OCI-LY3 (cell line): ENCODE measurements around the gene ATP4A.

Source experiments
- H2AFZ ChIP-seq: fragments of 200-600, 300-600 bp; shearing (Covaris generic); 2 replicates; pipeline ENCODE4 v1.6.0; 2014; ENCODE audit warnings: antibody characterized with exemption, low read depth, low read length
- H3K27ac ChIP-seq: fragments of 200-600, 300-600 bp; sonication (generic); 2 replicates; pipeline ENCODE4 v1.5.1; 2014; ENCODE audit warnings: mild to moderate bottlenecking, low read length, moderate library complexity, mixed read lengths
- H3K27me3 ChIP-seq: fragments of 200-600, 300-600 bp; sonication (generic); 2 replicates; pipeline ENCODE4 v1.6.1; 2014; ENCODE audit warnings: low read depth, low read length, mixed read lengths
- H3K36me3 ChIP-seq: fragments of 200-600, 300-600 bp; sonication (generic); replicated peaks from 2 replicates; pipeline ENCODE3; 2014; ENCODE audit warnings: low read depth, low read length, mixed read lengths
- H3K4me1 ChIP-seq: fragments of 300-600, 200-600 bp; sonication (generic); 2 replicates; pipeline ENCODE4 v1.6.1; 2014; ENCODE audit warnings: low read length, mixed read lengths
- H3K4me2 ChIP-seq: fragments of 200-600, 300-600 bp; sonication (generic); 2 replicates; pipeline ENCODE4 v1.6.1; 2014; ENCODE audit warnings: low read length, mixed read lengths
- H3K4me3 ChIP-seq: fragments of 300-600, 200-600 bp; sonication (generic); 2 replicates; pipeline ENCODE4 v1.5.1; 2014; ENCODE audit warnings: antibody characterized with exemption, mild to moderate bottlenecking, low read length, moderate library complexity
- H3K79me2 ChIP-seq: fragments of 300-600, 200-600 bp; shearing (Covaris generic); 2 replicates; pipeline ENCODE4 v1.6.1; 2014; ENCODE audit warnings: mild to moderate bottlenecking, low read length, mixed read lengths
- H3K9ac ChIP-seq: fragments of 300-600, 200-600 bp; shearing (Covaris generic); 2 replicates; pipeline ENCODE4 v1.6.0; 2014; ENCODE audit warnings: mild to moderate bottlenecking, low read length, moderate library complexity
- H3K9me3 ChIP-seq: fragments of 200-600, 300-600 bp; shearing (Covaris generic); 2 replicates; pipeline ENCODE4 v1.6.1; 2014; ENCODE audit warnings: low read length, mixed read lengths; ENCODE audit not compliant: insufficient read depth
- H4K20me1 ChIP-seq: fragments of 200-600, 300-600 bp; sonication (generic); 2 replicates; pipeline ENCODE4 v1.6.1; 2016; ENCODE audit warnings: low read length, mixed read lengths; ENCODE audit not compliant: insufficient read depth
- EZH2phosphoT487 ChIP-seq: fragments of 200-600 bp; shearing (Covaris generic); IDR thresholded peaks from 2 replicates; pipeline ENCODE4 v1.6.1; 2018; ENCODE audit warnings: antibody characterized with exemption, mixed run types, low read depth
- TF ChIP-seq, protein P1 (sequence below): fragments of 200-600, 300-600 bp; sonication (generic); IDR thresholded peaks from 2 replicates; pipeline ENCODE4 v1.5.1; 2014; ENCODE audit warnings: antibody characterized with exemption, low read length, low read depth

Gene ATP4A

DNA sequence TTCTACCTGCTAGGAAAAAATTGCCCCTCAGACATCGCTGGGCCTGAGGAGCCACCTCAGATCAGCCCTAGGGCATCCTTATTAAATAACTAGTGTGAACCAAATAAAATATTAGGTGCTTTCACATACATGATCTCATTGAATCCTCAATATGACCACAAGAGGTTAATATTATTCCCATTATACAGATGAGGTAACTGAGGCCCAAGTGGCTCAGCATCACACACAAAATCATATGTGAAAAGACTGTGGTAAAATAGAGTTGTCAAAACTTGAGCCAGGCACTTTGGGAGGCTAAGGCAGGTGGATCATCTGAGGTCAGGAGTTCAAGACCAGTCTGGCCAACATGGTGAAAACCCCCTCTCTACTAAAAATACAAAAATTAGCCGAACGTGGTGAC lies 47.1 kb downstream of the ATP4A start:
- Histone ChIP-seq H2AFZ (no peak overlapping the region), H3K27ac (no peak overlapping the region), H3K79me2 (no peaks in the 10 kb centered on the region), H4K20me1 (no peaks in the 10 kb centered on the region), H3K9ac (no peak overlapping the region), H3K4me3 (no peak overlapping the region), H3K4me2 (no peak overlapping the region), H3K36me3 (no peaks in the 10 kb centered on the region), H3K9me3 (no peaks in the 10 kb centered on the region), H3K27me3 (peaks cover 17% of the 10 kb centered on the region), H3K4me1 (no peaks in the 10 kb centered on the region)
- TF ChIP-seq, protein P1, sequence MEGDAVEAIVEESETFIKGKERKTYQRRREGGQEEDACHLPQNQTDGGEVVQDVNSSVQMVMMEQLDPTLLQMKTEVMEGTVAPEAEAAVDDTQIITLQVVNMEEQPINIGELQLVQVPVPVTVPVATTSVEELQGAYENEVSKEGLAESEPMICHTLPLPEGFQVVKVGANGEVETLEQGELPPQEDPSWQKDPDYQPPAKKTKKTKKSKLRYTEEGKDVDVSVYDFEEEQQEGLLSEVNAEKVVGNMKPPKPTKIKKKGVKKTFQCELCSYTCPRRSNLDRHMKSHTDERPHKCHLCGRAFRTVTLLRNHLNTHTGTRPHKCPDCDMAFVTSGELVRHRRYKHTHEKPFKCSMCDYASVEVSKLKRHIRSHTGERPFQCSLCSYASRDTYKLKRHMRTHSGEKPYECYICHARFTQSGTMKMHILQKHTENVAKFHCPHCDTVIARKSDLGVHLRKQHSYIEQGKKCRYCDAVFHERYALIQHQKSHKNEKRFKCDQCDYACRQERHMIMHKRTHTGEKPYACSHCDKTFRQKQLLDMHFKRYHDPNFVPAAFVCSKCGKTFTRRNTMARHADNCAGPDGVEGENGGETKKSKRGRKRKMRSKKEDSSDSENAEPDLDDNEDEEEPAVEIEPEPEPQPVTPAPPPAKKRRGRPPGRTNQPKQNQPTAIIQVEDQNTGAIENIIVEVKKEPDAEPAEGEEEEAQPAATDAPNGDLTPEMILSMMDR = no peak
- TF ChIP-seq EZH2phosphoT487 = no peak

DNA sequence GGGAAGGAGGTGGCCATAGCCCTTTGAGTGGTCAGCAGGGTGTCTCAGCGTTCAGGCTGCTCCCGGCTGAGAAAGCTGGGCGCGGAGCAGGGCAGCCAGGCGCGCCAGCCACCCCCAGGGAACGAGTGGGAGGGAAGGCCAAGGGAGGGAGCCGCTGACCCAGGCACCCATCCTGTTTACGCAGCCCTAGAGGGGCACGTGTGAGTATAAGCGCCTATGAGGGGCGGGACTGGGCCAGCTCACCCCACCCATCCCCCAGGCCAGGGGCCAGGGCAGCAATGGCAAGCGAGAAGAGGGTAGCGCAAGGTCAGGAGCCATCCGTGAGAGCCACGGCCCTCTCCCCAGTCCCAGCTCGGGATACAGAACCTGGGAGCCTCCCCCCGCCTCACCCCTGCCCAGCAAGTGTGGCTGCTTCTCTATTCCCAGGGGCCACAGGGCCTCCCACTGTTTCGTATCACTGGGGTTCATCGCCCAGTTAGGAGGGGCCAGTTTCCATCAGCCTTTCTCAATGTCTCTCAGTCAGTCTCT lies 49.1 kb downstream of the ATP4A start:
- Histone ChIP-seq H3K9me3 (no peaks in the 10 kb centered on the region), H3K27me3 (peaks cover 23% of the 10 kb centered on the region), H3K4me1 (peaks cover 4% of the 10 kb centered on the region), H3K79me2 (no peaks in the 10 kb centered on the region), H2AFZ (no peak overlapping the region), H3K4me3 (no peak overlapping the region), H3K9ac (no peak overlapping the region), H3K4me2 (no peak overlapping the region), H4K20me1 (no peaks in the 10 kb centered on the region), H3K27ac (no peak overlapping the region), H3K36me3 (no peaks in the 10 kb centered on the region)
- TF ChIP-seq EZH2phosphoT487 = no peak
- TF ChIP-seq, protein P1 = no peak

DNA sequence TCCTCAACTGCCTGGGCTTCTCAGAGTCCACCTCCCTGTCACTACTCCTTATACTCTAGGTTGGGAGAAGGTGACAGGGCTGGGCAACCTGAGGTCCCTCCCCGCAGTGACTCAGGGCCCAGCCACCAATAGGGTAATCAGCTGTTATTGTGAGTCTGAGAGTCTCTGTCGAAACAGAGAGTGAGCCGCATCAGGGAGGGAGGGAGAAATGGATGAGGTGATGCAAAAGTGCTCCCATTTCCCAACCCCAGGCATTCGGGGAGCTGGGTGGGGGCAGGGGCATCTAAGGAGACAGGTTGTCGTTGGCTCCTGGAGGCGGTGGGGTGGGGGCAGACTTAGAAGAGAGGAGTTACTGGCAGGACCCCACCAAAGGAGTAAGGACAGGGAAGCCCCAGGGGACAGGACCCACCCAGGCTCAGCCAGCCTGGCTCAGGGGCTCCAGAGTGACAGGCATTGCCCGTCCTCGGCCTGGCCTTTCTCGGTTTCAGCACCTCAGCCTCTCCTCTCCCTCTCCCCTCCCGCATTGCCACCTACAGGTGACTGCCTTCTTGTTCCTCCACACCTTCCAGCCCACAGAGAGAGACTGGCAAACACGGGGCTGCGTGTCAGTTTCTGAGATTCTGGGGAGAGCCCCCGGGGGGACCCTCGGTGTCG lies 49.7 kb downstream of the ATP4A start, which contains the start of gene DMKN:
Gene DMKN (minus strand): TSS at position 22 of the 654 bp plus-strand sequence. CDS start 174 bp downstream, outside the sequence.
- Histone ChIP-seq H3K9me3 (no peaks in the 10 kb centered on the region), H4K20me1 (no peaks in the 10 kb centered on the region), H3K4me1 (peaks cover 7% of the 10 kb centered on the region), H3K27ac (no peak within 1 kb of the TSS), H3K4me3 (no peak within 1 kb of the TSS), H3K36me3 (no peaks in the 10 kb centered on the region), H3K9ac (no peak within 1 kb of the TSS), H3K4me2 (no peak within 1 kb of the TSS), H2AFZ (no peak within 1 kb of the TSS), H3K79me2 (no peaks in the 10 kb centered on the region), H3K27me3 (peaks cover 29% of the 10 kb centered on the region)
- TF ChIP-seq, protein P1 = no peak
- no peak for TF ChIP-seq EZH2phosphoT487

DNA sequence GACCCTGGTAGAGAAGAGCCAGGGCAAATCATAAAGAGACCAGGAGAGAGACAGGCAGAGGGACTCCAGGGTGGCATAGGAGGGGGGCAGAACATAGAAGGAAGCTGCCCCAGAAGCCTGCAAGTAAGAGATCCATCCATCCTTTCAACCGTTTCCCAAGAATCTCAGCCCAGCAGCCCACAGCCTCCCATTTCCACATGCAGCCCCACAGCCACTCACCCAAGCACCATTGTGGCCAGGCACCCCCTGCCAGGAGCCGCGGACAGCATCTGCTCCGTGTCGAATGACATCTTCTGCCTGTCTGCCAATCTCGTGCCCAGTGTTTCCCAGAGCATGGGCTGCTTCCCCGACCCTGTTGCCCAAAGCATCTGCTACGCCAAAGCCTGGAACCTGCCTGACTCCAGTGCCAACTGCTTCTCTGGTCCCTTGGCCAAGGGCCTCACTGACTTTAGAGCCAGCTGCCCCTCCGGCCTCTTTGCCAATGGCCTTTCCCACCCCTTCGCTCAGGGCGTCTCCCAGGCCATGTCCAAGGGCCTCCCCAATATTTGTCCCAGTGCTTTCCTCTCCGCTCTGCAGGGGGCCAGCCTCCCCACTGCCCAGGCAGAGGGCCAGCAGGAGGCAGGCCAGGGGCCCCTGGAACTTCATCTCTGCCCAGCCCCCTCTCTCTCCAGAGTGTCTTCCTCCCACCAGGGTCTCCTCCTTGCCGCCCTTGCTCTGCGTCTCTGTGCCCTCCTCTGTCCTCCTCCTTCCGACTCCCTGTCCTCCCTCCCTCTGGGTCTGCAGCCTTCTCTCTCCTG lies 50.4 kb downstream of the ATP4A start:
- Histone ChIP-seq H2AFZ (no peak overlapping the region), H3K4me3 (no peak overlapping the region), H3K36me3 (no peaks in the 10 kb centered on the region), H3K79me2 (no peaks in the 10 kb centered on the region), H4K20me1 (no peaks in the 10 kb centered on the region), H3K9me3 (no peaks in the 10 kb centered on the region), H3K9ac (no peak overlapping the region), H3K4me2 (no peak overlapping the region), H3K27me3 (peaks cover 37% of the 10 kb centered on the region), H3K27ac (no peak overlapping the region), H3K4me1 (peaks cover 7% of the 10 kb centered on the region)
- TF ChIP-seq, protein P1 = no peak
- no peak for TF ChIP-seq EZH2phosphoT487
